GM18511 (cell line): ENCODE measurements around the gene ARFGAP3.
A peak's percentile ranks its signal among the peaks of the same experiment; 100 is the strongest.
"Not testable (repeated sequence)": the region's sequence is repeated elsewhere in the genome, so short reads cannot be mapped to it uniquely, and the experiment has no call there.

Source experiments
- ATAC-seq: cut with Tn5 transposase; IDR thresholded peaks from one replicate; pipeline ENCODE4 v1.9.1; 2021; ENCODE audit warnings: mild to moderate bottlenecking, moderate library complexity; ENCODE audit not compliant: unreplicated experiment

ARFGAP3 gene

GRCh38 chr22:42770941-42771647, 86.0 kb downstream of the ARFGAP3 start:
- no peak for ATAC-seq

GRCh38 chr22:42770448-42770726, 86.7 kb downstream of the ARFGAP3 start:
- no peak for ATAC-seq

GRCh38 chr22:42769574-42770447, 87.3 kb downstream of the ARFGAP3 start:
- peak; percentile 89 for ATAC-seq

GRCh38 chr22:42769238-42769573, 87.9 kb downstream of the ARFGAP3 start:
- no peak for ATAC-seq

GRCh38 chr22:42768385-42769035, 88.6 kb downstream of the ARFGAP3 start:
- ATAC-seq, result no peak

- no peak for ATAC-seq
Measured at GRCh38 chr22:42766860-42767259, 90.2 kb downstream of the ARFGAP3 start.

GRCh38 chr22:42764895-42765363, 92.1 kb downstream of the ARFGAP3 start:
- no peak for ATAC-seq

GRCh38 chr22:42763965-42764480, 93.0 kb downstream of the ARFGAP3 start:
- ATAC-seq, result no peak

GRCh38 chr22:42760806-42761565, 96.1 kb downstream of the ARFGAP3 start:
- no peak for ATAC-seq

GRCh38 chr22:42758931-42759629, 98.0 kb downstream of the ARFGAP3 start:
- ATAC-seq, result no peak

- not testable (repeated sequence) for ATAC-seq
Measured at GRCh38 chr22:42755553-42755952, 101.5 kb downstream of the ARFGAP3 start.

GRCh38 chr22:42755121-42755520, 102.0 kb downstream of the ARFGAP3 start:
- not testable (repeated sequence) for ATAC-seq

GRCh38 chr22:42754658-42755057, 102.4 kb downstream of the ARFGAP3 start:
- ATAC-seq, result no peak

GRCh38 chr22:42752912-42753311, 104.2 kb downstream of the ARFGAP3 start:
- ATAC-seq, result no peak

GRCh38 chr22:42752230-42752746, 104.8 kb downstream of the ARFGAP3 start:
- ATAC-seq, result no peak

GRCh38 chr22:42750421-42750820, 106.7 kb downstream of the ARFGAP3 start:
- not testable (repeated sequence) for ATAC-seq

- ATAC-seq, result no peak
Measured at GRCh38 chr22:42747701-42748513, 109.2 kb downstream of the ARFGAP3 start.
